IMR-90 (cell line): ENCODE measurements around the gene NPFF. TPM values are rescaled to one million over a fixed set of nuclear protein-coding genes. Genes with fewer than 3 reads are reported as not detected.

Experiments used
- ATAC-seq: fragments of 200-7000 bp; cut with Tn5 transposase; 2 replicates; pipeline ENCODE4 v1.9.1; 2020; ENCODE audit warnings: low read depth, mild to moderate bottlenecking, moderate library complexity
- BruUV-seq: library from RNA; stranded (reverse); fragments of 400-500 nt; replicated peaks from 2 replicates; lab custom pipeline; 2021; lab: Mats Ljungman, UMichigan
- CTCF ChIA-PET: fragments of 300-600 bp; formaldehyde crosslinking; extraction: SDS; loops from one replicate; lab custom pipeline; 2021; ENCODE audit warnings: antibody characterized with exemption; lab: Yijun Ruan, JAX
- POLR2A ChIA-PET: fragments of 300-600 bp; sonication (Branson Sonifier 250); formaldehyde crosslinking; loops from one replicate; lab custom pipeline; 2022; ENCODE audit warnings: antibody characterized with exemption; ENCODE audit not compliant: unreplicated experiment; lab: Charles Lee
- DNase-seq: peaks from one replicate; pipeline ENCODE4 v3.0.0; 2013
- H2AFZ ChIP-seq: replicated peaks from 2 replicates; pipeline ENCODE3; 2013; ENCODE audit warnings: low read length, mild to moderate bottlenecking; ENCODE audit not compliant: poor library complexity
- H2AK5ac ChIP-seq: 2 replicates; pipeline ENCODE4 v1.6.1; 2013; ENCODE audit warnings: low read depth, low read length, inconsistent platforms
- H2AK9ac ChIP-seq: replicated peaks from 2 replicates; pipeline ENCODE3; 2013; ENCODE audit warnings: mild to moderate bottlenecking, low read depth, low read length, moderate library complexity; ENCODE audit not compliant: poor library complexity
- H2BK120ac ChIP-seq: 2 replicates; pipeline ENCODE4 v1.6.1; 2013; ENCODE audit warnings: low read depth, low read length, inconsistent platforms
- H2BK15ac ChIP-seq: 3 replicates; pipeline ENCODE4 v1.6.1; 2013; ENCODE audit warnings: low read depth, low read length, inconsistent platforms
- H2BK20ac ChIP-seq: 2 replicates; pipeline ENCODE4 v1.6.1; 2013; ENCODE audit warnings: low read depth, mild to moderate bottlenecking, inconsistent platforms, low read length, moderate library complexity
- H2BK5ac ChIP-seq: 2 replicates; pipeline ENCODE4 v1.6.1; 2013; ENCODE audit warnings: mild to moderate bottlenecking, low read depth, low read length, inconsistent platforms; ENCODE audit not compliant: poor library complexity, severe bottlenecking
- H3K14ac ChIP-seq: replicated peaks from 2 replicates; pipeline ENCODE4 v1.6.1; 2013; ENCODE audit warnings: low read depth, low read length, inconsistent platforms
- H3K18ac ChIP-seq: 2 replicates; pipeline ENCODE4 v1.6.1; 2013; ENCODE audit warnings: low read depth, low read length, control low read depth
- H3K23ac ChIP-seq: 2 replicates; pipeline ENCODE4 v1.6.1; 2013; ENCODE audit warnings: low read depth, low read length, inconsistent platforms
- H3K27ac ChIP-seq: 2 replicates; pipeline ENCODE4 v1.5.1; 2013; ENCODE audit warnings: mild to moderate bottlenecking, control low read depth, low read length; ENCODE audit not compliant: insufficient read depth
- H3K27me3 ChIP-seq: 2 replicates; pipeline ENCODE4 v1.6.1; 2013; ENCODE audit warnings: low read length; ENCODE audit not compliant: control insufficient read depth, insufficient read depth
- H3K36me3 ChIP-seq: 2 replicates; pipeline ENCODE4 v1.6.1; 2013; ENCODE audit warnings: low read length, mixed read lengths; ENCODE audit not compliant: control insufficient read depth, insufficient read depth
- H3K4ac ChIP-seq: 2 replicates; pipeline ENCODE4 v1.6.1; 2013; ENCODE audit warnings: low read depth, low read length, inconsistent platforms
- H3K4me1 ChIP-seq: 2 replicates; pipeline ENCODE4 v1.6.1; 2013; ENCODE audit warnings: low read length, mixed read lengths; ENCODE audit not compliant: control insufficient read depth, insufficient read depth
- H3K4me2 ChIP-seq: 2 replicates; pipeline ENCODE4 v1.6.1; 2013; ENCODE audit warnings: low read depth, mild to moderate bottlenecking, control low read depth, low read length, moderate library complexity
- H3K4me3 ChIP-seq: 2 replicates; pipeline ENCODE4 v1.5.1; 2013; ENCODE audit warnings: low read depth, mild to moderate bottlenecking, control low read depth, low read length, moderate library complexity; ENCODE audit not compliant: insufficient read depth
- H3K56ac ChIP-seq: 2 replicates; pipeline ENCODE4 v1.6.1; 2013; ENCODE audit warnings: low read length, inconsistent platforms; ENCODE audit not compliant: insufficient read depth; ENCODE audit errors: extremely low read depth
- H3K79me1 ChIP-seq, 2 experiments: 2 replicates each; pipeline ENCODE4 v1.6.1; 2013; ENCODE audit warnings: low read length in 2 of 2, inconsistent platforms in 1 of 2, low read depth in 1 of 2
- H3K9ac ChIP-seq: 2 replicates; pipeline ENCODE4 v1.6.1; 2013; ENCODE audit warnings: low read depth, low read length, control low read depth
- H3K9me1 ChIP-seq: 2 replicates; pipeline ENCODE4 v1.6.1; 2013; ENCODE audit warnings: low read length, inconsistent platforms; ENCODE audit not compliant: insufficient read depth
- H3K9me3 ChIP-seq: 2 replicates; pipeline ENCODE4 v1.6.1; 2013; ENCODE audit warnings: low read length; ENCODE audit not compliant: control insufficient read depth, insufficient read depth
- H4K20me1 ChIP-seq: 2 replicates; pipeline ENCODE4 v1.6.1; 2013; ENCODE audit warnings: low read length, inconsistent platforms; ENCODE audit not compliant: insufficient read depth
- H4K5ac ChIP-seq: 2 replicates; pipeline ENCODE4 v1.6.1; 2013; ENCODE audit warnings: mild to moderate bottlenecking, low read depth, low read length, control low read depth
- H4K8ac ChIP-seq, 2 experiments: 2 replicates each; pipeline ENCODE4 v1.6.1; 2013; ENCODE audit warnings: low read depth in 2 of 2, low read length in 2 of 2, control low read depth in 1 of 2, inconsistent platforms in 1 of 2
- H4K91ac ChIP-seq: 2 replicates; pipeline ENCODE4 v1.6.1; 2013; ENCODE audit warnings: low read depth, low read length, inconsistent platforms; ENCODE audit not compliant: insufficient read depth
- BHLHE40 ChIP-seq: fragments of 150-350 bp; IDR thresholded peaks from 2 replicates; pipeline ENCODE4 v1.6.1; 2016; ENCODE audit warnings: mild to moderate bottlenecking, low read depth, low read length
- CEBPB ChIP-seq: IDR thresholded peaks from 2 replicates; pipeline ENCODE4 v1.6.1; 2012; ENCODE audit warnings: low read depth, low read length, improper control_type of control experiment
- CHD1 ChIP-seq: IDR thresholded peaks from 2 replicates; pipeline ENCODE4 v1.6.1; 2012; ENCODE audit warnings: low read depth, low read length, improper control_type of control experiment
- ELK1 ChIP-seq: fragments of 150-350 bp; IDR thresholded peaks from 2 replicates; pipeline ENCODE4 v1.6.1; 2016; ENCODE audit warnings: low read depth, mild to moderate bottlenecking, low read length, moderate library complexity, borderline replicate concordance
- FOS ChIP-seq: fragments of 150-350 bp; IDR thresholded peaks from 2 replicates; pipeline ENCODE4 v1.6.1; 2016; ENCODE audit warnings: low read depth, low read length
- MAFK ChIP-seq: IDR thresholded peaks from 2 replicates; pipeline ENCODE4 v1.6.1; 2012; ENCODE audit warnings: low read depth, low read length, improper control_type of control experiment
- MAZ ChIP-seq: IDR thresholded peaks from 2 replicates; pipeline ENCODE4 v1.6.1; 2012; ENCODE audit warnings: low read depth, mild to moderate bottlenecking, low read length, improper control_type of control experiment, moderate library complexity, borderline replicate concordance
- MXI1 ChIP-seq: IDR thresholded peaks from 2 replicates; pipeline ENCODE4 v1.6.1; 2012; ENCODE audit warnings: low read depth, mild to moderate bottlenecking, low read length, moderate library complexity, borderline replicate concordance
- NFE2L2 ChIP-seq: fragments of 150-350 bp; IDR thresholded peaks from 2 replicates; pipeline ENCODE4 v1.6.1; 2016; ENCODE audit warnings: low read depth, mild to moderate bottlenecking, low read length
- POLR2A ChIP-seq: IDR thresholded peaks from 2 replicates; pipeline ENCODE4 v1.6.1; 2012; ENCODE audit warnings: mild to moderate bottlenecking, low read depth, low read length
- RAD21 ChIP-seq: IDR thresholded peaks from 2 replicates; pipeline ENCODE4 v1.6.1; 2012; ENCODE audit warnings: low read length, improper control_type of control experiment
- RCOR1 ChIP-seq: IDR thresholded peaks from 2 replicates; pipeline ENCODE4 v1.6.1; 2012; ENCODE audit warnings: mild to moderate bottlenecking, low read length, improper control_type of control experiment; ENCODE audit not compliant: insufficient replicate concordance
- RFX5 ChIP-seq: IDR thresholded peaks from 2 replicates; pipeline ENCODE4 v1.8.0; 2012; ENCODE audit warnings: low read depth, mild to moderate bottlenecking, low read length, moderate library complexity
- SMC3 ChIP-seq: fragments of 150-350 bp; IDR thresholded peaks from 2 replicates; pipeline ENCODE4 v1.6.1; 2016; ENCODE audit warnings: low read depth, mild to moderate bottlenecking, antibody characterized with exemption, low read length, moderate library complexity
- WGBS, 2 experiments: methylation state at CpG; one replicate each; pipeline versions ENCODE4 v1.1.5 to v1.1.7; 2013; ENCODE audit warnings: missing lambda C conversion rate in 2 of 2; ENCODE audit not compliant: insufficient read length in 1 of 2; ENCODE audit errors: extremely low coverage in 2 of 2; 5-methylcytosine and 5-hydroxymethylcytosine counted together
- dilution Hi-C: fragments of 300-500 bp; cut with HindIII; formaldehyde crosslinking; loops from one replicate; pipeline ENCODE4 v1.14.3; 2018; ENCODE audit warnings: low sequenced_read_pairs; ENCODE audit not compliant: unreplicated experiment
- in situ Hi-C: fragments of 300-500 bp; cut with MboI; formaldehyde crosslinking; loops from 3 replicates; pipeline ENCODE4 v1.14.3; 2019; ENCODE audit warnings: low sequenced_read_pairs, inconsistent platforms, mixed read lengths
- intact Hi-C: fragments of 100-400 bp; cut with micrococcal nuclease; formaldehyde crosslinking; loops from 2 replicates; pipeline ENCODE4 v1.10.0; 2022
- polyA plus RNA-seq, 3 experiments: library from polyadenylated mRNA; depleted of rRNA; stranded (reverse); fragments of >200 nt; gene quantifications; 2 replicates each; pipeline ENCODE4 v1.2.3, GENCODE V29; 2012; ENCODE audit warnings: low replicate concordance in 1 of 3
- total RNA-seq: library from RNA; depleted of rRNA; stranded (reverse); fragments of >200 nt; gene quantifications from 2 replicates; pipeline ENCODE4 v1.2.3, GENCODE V29; 2012
- TF ChIP-seq, protein P1 (sequence below): fragments of 150-350 bp; IDR thresholded peaks from 2 replicates; pipeline ENCODE4 v1.6.1; 2017; ENCODE audit warnings: mild to moderate bottlenecking, antibody characterized with exemption, low read length, low read depth

Gene NPFF
- total and polyA plus RNA-seq, 2 of the 4 experiments (the other 2 are of a cell fraction) = not detected

- Histone ChIP-seq H2BK5ac (peak overlapping the region; percentile 51), H3K14ac (peak overlapping the region; percentile 79), H4K20me1 (peaks cover 10% of the 10 kb centered on the region), H3K79me1 (peaks cover 27 to 77% of the 10 kb centered on the region in 2 experiments), H4K5ac (peak overlapping the region; percentile 92), H3K9me1 (peaks cover 45% of the 10 kb centered on the region), H3K18ac (peak overlapping the region; percentile 80), H2BK20ac (peak overlapping the region; percentile 71; the same call in 1 of the 2 replicates), H3K36me3 (peaks cover 6% of the 10 kb centered on the region; the same call in 1 of the 2 replicates), H4K8ac (peak overlapping the region; percentile 89 to 96), H3K4me2 (peak overlapping the region; percentile 92), H3K9me3 (no peaks in the 10 kb centered on the region), H3K4ac (peak overlapping the region; percentile 86), H3K4me3 (peak overlapping the region; percentile 51), H3K4me1 (peaks cover 22% of the 10 kb centered on the region), H4K91ac (peak overlapping the region; percentile 34; the same call in 1 of the 2 replicates), H2BK15ac (peak overlapping the region; percentile 88; the same call in 2 of the 3 replicates), H2AK9ac (peak overlapping the region; percentile 68), H3K23ac (peak overlapping the region; percentile 77), H2BK120ac (peak overlapping the region; percentile 35; the same call in 1 of the 2 replicates), H3K27ac (peak overlapping the region; percentile 95), H3K27me3 (no peaks in the 10 kb centered on the region), H3K56ac (peak overlapping the region; percentile 35), H2AK5ac (peak overlapping the region; percentile 88), H2AFZ (peak overlapping the region; percentile 95), H3K9ac (peak overlapping the region; percentile 61)
- WGBS, 2 experiments = 6% methylated on average over 13 of the region's 52 CpGs; no CpG with 5 or more reads in 1 of the 2 experiments
- no TSS peak for BruUV-seq
- DNase-seq = peak; percentile 80
- in situ Hi-C loops (no loop called here), intact Hi-C loops (no loop called here), dilution Hi-C loops (no loop called here)
- ChIA-PET POLR2A (interaction anchor here (0.5 to 0.7 kb wide), 2 partner anchors 14 to 165 kb away, joined by 3 read pairs; no protein-coding TSS in a partner anchor), CTCF (interaction anchor here (0.6 kb wide), 1 partner anchor 469 kb away, joined by 3 read pairs; no protein-coding TSS in a partner anchor)
- peak; percentile 86 for ATAC-seq
- no peak for TF ChIP-seq FOS
- no peak for TF ChIP-seq NFE2L2
- no peak for TF ChIP-seq POLR2A
- TF ChIP-seq CHD1 = no peak
- no peak for TF ChIP-seq CEBPB
- no peak for TF ChIP-seq MAZ
- TF ChIP-seq MXI1 = no peak
- TF ChIP-seq, protein P1, sequence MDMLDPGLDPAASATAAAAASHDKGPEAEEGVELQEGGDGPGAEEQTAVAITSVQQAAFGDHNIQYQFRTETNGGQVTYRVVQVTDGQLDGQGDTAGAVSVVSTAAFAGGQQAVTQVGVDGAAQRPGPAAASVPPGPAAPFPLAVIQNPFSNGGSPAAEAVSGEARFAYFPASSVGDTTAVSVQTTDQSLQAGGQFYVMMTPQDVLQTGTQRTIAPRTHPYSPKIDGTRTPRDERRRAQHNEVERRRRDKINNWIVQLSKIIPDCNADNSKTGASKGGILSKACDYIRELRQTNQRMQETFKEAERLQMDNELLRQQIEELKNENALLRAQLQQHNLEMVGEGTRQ = peak; percentile 96
- TF ChIP-seq MAFK = no peak
- TF ChIP-seq RFX5 = no peak
- TF ChIP-seq RCOR1 = no peak
- peak; percentile 91 for TF ChIP-seq BHLHE40
- no peak for TF ChIP-seq ELK1
- TF ChIP-seq RAD21 = no peak
- TF ChIP-seq SMC3 = no peak
Observed at GRCh38 chr12:53492830-53493609, 14.3 kb downstream of the NPFF start.
